NCI-H187 (cell line): ENCODE data around the gene NRXN3.

Experiments
- DNase-seq, 2 experiments: peaks; one replicate each; lab custom pipeline; 2025; lab: John Stamatoyannopoulos, UW

NRXN3 gene

DNA sequence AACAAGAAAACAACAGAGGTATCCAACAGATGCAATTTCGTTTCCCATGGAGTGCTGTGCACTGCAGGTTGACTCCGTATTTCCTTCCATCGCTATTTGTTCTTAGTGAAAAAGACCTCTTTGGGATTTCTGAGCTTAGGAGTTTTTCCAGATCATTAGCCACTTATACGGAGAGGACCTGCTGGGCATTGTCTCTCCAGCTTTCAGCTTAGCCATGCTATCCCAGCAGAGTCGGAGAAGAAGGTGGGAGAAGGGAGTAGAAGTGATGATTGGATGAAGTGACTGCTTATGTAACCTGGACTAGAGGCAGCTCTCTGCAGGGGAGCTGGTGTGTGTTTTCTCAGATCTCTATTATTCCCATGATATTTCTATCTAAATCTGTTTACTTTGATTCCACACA, 1303.5 kb downstream of the NRXN3 start:
- DNase-seq = no peak

DNA sequence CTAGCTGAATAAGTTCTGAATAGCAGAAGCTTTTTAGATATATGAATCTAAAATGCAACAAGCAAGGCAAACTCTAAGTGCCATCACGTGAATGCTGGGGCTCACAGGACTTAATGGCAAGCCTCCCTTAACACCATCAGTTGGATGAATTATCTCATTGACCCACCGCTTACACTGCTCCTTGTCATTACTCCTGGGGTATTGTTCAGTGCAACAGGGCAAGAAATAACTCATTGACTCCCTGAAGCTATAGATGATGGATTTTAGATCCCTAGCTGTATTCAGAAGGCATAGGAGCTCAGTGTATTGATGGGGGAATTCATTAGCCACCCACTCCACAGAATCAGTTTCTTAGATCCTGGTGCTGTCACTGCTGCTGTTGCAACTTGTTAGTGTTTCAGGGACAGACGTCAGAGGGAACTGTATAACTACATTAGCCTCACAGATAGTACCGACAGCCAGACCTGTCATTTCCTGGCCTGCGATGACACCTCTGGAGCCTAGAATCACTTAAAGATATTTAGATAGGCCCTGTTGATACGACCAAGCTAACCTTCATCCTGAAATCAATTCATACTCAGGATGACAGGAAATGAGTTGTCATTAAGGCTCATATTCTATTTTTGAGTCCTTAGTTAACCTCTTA, 1305.8 kb downstream of the NRXN3 start:
- DNase-seq = no peak

DNA sequence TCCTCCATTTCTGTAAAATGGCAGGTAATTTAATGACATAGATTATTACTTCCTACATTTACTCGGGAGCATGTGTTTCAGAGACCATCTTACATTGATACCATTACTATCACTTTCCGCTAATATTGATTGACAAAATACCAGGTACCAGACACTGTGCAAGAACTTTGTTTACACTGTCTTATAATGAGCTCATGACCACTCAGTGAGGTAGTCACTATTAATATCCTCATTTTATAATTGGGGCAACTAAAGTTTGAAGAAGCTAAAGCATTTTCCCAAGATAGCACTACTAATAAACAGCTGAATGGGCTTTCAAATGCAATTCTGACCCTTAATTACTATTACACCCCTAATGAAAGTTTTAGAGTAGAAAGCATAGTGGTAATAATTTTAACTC, 1306.4 kb downstream of the NRXN3 start:
- DNase-seq = no peak

DNA sequence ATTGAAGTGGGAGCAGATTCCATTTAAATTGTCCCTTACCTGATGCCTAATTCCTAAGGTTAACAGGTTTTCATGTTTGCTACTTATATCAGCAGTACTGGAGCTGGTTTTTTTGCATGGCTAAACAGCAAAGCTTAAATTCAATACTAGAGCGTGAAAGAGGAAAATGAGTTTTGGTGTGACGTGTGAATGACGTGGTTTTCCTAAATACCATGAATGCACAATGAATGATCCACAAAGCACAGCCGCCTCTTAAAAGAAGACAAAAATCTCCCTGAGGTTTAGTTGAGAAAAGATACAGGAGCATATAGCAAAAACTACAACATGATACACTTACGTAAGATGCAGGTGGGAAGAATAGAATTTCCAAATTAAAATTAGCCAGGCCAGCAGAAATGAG, 1310.0 kb downstream of the NRXN3 start:
- DNase-seq = no peak

DNA sequence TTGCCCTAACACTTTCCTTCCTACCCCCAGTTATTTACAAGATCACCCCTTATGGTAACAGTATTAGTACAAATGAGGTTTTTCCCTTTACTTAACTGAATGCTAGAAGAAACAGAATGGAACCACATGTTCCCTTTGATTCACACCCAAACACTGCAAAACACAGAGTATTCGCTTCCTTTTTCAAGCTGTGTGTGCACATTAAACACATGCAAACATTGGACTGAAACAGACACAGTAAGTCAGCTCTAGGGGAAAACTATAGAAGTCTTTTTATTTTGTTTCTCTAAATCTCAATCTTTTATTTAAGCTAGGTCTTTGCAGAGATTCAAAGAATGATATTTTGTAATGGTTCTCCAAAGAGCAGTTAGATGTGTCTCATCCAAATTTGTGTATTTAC, 1312.7 kb downstream of the NRXN3 start:
- DNase-seq = no peak

DNA sequence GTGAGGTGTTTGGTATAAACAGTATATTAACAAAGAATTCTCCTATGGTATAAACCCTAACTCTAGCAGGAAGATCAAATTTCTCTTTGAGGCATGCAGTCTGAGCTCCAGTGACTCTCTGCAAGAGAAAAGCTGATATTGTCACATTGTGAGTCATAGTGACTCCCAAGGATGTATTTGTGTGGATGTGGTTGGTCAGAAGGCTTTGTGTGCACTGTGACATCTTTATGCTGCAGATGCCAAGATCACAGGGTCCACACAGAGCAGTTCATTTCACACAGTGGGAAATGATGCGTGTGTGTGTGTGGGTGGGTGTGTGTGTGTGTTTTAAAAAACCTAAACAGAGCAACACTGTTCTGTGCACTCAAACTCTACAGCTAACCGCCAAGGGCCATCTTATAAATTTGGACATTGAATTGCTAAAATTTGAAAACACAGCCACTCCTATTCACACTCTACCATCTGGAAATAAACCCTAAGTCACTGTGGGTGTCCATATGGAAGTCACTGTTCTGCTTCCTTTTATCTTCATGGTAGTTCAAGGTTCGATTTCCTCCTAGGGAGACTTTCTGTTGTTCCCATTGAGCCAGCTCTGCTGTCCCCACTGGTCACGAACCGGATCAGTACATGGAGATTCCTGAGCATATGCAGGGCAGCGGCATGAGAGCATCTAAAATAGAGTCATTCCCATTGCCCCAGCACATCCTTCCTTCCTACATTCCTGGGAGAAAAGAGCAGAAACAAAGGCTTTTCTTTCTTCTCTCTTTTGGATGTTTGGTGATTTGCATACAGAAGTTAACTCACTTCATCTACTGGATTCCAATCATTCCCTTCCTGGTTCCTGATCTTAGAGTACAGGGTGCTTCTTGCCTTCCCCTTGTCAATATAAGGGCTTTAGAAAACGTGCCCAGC, 1313.6 kb downstream of the NRXN3 start:
- no peak for DNase-seq

DNA sequence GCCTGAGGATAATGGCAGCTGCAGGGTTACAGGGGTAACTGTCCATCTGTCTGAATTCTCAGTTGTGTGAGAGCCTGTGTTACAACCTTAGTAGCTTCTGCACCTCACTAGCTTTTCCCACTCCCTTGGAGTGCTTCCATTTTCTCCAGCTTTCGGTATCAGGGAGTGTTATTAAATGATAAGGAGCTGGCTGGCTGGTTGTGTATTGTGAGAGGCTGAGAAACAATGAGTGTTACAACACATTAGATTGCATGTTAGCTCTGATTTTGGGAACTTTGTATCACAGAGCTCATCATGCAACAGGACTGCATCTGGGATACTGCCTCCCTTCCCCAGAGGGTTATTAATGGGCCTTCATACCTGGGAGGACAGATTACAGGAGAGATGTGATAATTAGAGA, 1317.5 kb downstream of the NRXN3 start:
- DNase-seq = no peak

DNA sequence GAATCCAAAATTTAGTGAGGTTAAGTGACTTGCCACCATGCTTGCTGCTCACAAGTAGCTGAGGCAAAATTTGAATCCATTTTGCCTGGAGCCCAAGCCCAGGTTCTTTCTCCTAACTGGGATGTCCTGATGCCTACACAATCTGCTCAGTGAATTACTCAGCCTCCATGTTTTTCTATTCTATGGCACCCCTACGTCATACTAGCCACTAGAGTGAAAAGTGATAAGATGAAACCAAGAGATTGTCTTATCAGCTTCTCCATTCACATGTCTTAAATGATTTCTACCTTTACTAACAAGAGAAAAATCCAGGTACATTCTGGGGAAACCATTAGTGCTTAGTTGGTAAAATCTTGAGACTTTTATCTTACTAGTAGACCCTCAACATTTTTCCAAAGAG, 1321.0 kb downstream of the NRXN3 start:
- no peak for DNase-seq

DNA sequence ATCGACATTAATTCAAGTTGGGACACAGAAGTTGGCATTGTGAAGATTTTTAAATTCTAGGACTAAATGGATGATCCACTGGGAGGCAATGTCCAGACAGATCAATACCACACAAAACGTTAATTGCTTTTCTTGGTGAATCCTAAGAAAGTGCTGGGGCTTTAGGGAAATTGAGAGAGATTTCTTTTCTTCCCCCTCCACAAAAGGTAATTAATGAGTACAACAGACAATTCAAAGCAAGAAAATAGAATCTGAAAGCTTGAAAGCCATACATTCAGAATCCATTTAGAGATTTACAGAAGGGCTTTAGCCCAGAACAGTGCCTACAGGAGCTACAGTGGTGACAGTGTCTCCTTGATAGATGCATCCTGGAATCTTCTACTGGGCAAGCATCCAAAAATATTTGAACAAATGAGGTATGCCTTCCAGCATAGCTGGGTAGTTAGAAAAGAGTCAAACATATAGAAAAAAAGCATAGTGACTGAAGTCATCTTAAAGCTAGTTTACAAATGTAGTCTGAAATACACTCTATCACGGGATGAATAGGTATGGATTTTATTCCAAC, 1323.0 kb downstream of the NRXN3 start:
- no peak for DNase-seq

DNA sequence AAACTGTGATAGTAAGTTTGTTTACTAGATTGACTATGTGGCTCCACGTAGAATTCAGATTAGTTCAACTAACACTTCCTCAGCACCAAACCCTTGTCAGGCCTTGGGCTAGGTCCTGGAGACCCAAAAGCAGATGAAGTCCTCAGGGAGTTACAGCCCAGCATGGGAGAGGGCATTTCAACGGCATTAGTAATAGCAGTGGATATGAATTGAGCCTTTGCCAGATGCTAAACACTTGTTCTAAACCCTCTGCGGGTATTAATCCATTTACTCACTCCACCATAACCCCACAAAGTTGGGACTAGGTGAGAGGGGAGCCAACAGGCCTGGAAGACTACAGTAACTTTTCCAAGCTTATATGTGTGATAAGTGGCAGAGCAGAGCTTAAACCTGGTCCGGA, 1326.5 kb downstream of the NRXN3 start:
- no peak for DNase-seq

DNA sequence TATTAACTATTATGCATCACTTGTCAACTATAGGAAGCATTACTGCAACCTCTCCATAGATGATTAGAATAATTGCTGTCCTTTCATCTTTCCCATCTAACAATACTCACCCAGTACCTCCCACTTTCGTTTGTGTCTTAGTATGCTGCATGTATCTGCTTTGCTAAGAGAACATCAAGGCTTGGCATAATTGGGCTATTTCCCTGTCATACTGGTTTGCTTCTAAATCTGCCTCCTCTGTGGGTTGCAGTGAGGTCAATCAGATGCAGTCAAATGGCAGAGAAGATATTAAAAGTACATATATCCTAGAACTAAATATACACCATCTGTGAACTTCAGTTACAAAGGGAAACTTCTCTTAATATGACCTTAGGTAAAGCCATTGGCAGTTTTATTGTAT, 1330.3 kb downstream of the NRXN3 start:
- no peak for DNase-seq

DNA sequence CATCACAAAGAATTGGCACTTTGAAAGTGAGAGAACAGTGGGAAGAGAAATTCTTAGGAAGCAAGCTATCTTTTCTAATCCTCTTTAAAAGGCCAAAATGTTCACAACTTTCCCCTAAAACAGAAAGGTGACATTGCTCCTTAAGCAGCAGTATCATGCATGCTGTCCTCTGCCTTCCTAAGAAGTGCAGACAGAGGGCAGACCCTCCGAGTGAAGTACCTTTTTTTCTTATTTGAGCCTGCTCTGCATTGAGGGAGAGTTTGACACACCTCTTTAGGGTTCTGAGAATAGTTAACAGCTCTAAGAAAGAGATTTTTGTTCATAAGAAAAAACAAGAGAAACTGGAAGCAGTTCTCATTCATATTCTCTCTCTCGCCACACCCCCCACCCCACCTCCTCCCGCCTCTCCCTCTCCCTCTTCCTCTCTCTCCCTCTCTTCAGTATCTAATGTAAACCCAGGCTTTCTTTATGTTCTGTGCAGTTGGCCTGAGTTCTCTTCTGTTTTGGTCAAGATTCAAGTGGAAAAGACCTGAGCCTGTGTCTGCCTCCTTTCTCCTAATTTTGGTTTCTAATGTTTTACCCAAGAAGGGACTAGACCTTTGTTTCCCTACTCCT, 1332.1 kb downstream of the NRXN3 start:
- no peak for DNase-seq

DNA sequence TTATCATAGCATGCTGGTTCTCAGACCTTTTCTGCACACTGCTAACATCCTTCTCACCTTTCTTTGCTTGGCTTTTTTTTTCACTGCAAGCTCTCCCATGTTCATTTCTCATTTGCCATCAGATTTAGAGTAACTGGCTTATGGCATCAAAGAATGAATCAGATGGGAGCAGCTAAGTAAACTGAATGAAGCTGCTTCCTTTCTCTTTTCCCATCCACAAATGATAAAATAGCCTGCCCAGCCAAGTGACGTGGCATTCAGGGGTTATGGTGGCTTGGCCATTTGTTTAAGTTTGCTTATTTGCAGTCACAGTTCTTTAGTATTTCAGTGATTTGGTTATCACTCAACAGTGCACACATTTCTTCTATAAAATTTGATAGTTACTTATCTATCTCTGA, 1332.6 kb downstream of the NRXN3 start:
- no peak for DNase-seq

DNA sequence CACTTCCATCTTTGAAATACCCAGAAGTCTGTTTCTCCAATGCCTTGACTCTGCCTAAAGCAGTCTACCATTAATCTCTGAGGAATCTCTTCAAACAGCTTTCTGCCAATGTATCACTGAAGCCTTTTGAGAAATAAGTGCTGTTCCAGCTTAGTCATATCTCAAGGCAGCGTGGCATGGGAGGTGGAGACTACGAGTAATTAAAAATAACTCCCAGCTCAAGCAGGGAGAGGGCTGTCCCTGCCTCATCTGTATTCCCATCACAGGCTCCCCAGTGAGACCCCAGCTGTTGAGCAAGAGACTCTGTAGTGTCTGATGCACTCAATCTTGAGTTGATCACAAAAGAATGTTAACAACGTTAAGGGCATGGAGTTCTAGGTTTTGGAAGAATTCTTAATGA, 1340.5 kb downstream of the NRXN3 start:
- DNase-seq = no peak

DNA sequence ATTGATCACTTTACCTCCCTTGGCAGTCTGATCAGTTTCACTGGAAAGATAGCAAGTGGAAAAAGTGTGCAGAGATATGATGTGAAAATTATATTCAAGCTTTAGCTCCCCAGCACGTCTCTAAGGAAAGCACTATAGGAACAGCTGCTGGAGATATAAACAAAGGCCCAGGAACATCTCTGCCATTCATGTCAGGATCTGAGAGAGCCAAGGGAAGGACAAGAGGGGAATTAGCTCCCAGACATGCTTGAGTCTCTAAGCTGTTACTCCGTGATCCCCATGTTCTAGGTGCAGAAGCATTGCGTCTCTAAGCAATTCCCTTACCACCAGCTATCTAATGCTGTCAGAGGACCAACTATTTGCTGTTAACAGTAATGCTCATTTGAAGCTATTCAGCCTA, 1341.0 kb downstream of the NRXN3 start:
- DNase-seq = no peak

DNA sequence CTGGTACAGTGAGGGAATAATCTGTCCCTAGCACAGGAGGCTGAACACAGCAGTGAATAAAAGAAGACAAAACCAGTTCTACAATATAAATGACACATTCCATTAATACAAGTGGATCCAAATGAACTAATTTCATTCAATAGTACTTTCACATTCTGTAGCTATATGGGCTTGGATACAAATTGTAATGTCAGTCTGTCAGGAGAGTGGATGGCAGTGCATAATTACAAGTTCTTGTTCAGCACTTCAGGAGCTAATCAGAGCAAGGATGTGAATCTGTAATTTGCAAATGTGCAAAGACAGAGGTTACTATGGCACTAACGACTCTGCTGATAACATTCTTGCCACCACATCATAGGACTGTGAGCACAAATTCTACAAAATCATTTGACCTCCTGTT, 1343.3 kb downstream of the NRXN3 start:
- DNase-seq = no peak

DNA sequence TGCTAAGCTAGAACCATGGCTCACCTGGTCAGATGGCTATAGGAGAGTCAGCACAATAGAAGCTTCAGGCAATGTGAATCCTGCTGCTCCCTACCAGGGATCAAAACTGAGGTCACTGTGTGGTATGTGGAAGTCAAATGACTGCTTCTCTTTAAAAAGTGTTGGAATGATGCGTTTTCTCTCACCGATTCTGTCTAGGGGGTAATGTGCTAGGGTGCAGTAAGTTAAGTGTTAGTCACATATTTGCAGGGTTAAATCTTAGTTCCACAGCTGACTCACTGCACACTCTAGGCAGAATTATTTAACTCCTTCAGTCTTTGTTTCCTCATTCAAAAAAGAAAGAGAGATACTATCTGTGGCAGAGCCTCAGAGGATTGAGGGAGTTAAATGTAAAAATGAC, 1344.5 kb downstream of the NRXN3 start:
- DNase-seq = no peak

DNA sequence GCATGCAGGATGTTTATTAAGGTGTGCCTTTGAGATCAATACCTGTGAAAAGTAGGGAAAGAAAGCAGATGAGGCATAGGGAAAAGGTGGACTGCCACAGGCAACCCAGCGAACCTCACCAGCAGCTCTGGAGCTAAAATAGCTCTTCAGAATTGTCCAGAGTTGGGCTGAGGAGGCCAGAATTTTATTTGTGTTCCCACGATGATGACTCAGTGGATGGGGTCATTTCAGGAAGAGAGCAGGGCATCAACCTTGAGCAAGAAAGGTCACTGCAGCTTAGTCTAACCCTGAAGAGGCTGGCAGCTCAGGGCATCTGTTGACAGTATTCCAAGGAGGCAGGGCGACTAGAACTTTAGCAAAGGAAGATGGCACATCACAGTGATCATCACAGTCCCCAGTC, 1345.0 kb downstream of the NRXN3 start:
- DNase-seq = no peak

DNA sequence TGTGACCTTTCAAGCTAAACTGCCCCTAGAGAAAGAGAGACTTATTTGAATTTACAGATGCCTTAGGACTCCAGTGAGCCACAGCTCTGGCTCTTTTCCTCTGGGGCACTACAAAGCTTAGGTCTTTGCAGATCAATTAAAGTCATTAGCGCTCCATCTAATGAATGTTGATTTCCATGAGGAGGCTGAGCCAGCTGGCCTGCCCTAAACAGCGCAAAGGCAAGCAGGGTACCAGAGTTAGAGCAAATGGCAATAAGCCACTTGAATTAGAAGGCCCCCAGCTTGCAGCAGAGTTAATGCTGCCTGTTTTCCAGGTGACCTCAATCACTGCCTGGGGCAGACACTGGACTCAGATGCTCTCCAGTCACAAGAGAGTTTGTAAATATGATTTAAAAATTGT, 1345.8 kb downstream of the NRXN3 start:
- DNase-seq = no peak

DNA sequence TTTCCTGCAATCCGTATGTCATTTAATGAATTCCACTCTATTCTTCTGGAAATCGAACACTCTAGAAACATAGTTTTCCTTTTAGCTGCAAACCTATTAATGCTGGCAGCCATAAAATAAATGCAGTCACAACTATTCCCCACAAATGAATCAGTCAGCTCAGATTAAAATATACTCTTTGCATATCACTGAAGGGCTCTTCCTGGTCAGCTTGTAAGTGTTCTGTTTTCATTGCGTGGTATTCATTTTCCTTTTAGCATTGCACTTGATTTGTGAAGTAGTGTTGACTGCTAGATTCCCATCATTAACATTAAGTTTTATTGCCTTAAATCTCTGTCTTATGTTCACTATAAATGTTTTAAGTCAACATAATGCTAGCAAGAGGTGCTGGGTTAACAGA, 1355.2 kb downstream of the NRXN3 start:
- no peak for DNase-seq

DNA sequence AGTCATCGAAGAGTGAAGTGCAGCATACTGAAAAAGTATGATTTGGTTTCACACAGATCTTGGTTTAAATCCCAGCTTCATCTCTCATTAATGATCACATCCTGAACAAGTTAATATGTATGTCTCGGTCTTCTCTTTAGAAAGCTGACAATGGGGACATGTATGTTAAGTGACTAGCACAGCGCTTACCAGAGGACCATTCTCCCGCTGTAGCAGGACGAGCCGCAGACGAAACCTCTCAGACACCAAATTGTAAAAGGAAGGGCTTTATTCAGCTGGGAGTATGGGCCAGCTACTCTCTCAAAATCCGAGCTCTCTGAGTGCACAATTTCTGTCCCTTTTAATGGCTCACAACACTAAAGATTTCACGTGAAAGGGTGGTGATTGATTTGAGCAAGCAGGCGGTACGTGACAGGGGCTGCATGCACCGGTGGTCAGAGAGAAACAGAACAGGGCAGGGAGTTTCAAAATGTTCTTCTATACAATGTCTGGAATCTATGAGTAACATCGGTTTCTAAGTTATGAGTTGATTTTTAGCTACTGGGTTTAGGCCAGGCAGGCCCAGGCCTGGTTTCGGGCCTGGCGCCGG, 1358.7 kb downstream of the NRXN3 start:
- DNase-seq = no peak

DNA sequence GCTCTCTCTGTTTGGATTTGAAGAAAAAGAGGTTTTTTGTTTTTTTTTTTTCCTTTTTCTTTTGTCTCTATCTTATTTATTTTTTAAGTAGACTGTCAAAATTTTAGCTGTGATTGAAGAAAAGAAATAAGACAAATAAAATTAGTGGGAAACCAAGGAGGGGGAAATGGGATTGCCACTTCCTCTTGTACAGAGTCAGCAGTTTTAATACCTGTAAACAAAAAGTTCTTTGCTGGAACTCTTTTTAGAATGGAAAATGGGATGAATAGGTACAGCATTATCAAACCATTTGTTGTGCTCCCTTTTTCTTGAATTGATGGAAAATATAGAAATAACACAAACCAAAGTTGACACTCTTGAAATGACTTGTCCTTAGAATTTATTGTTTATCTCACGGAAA, 1360.4 kb downstream of the NRXN3 start:
- DNase-seq = no peak
